Bone marrow (tissue), 2 donors: ENCODE data around the gene CD3G.
"Not testable (repeated sequence)": the region's sequence is repeated elsewhere in the genome, so short reads cannot be mapped to it uniquely, and the experiment has no call there.

Experiments
- DNase-seq, 2 donors: peaks; one replicate each; lab custom pipeline; 2025; lab: John Stamatoyannopoulos, UW

The CD3G gene

GRCh38 chr11:118379497-118379896 is 35.4 kb downstream of the CD3G start:
- DNase-seq, result no peak

- no peak for DNase-seq
These were observed 36.4 kb downstream of the CD3G start for GRCh38 chr11:118380571-118380970.

GRCh38 chr11:118382954-118383353 is 38.8 kb downstream of the CD3G start:
- no peak for DNase-seq

GRCh38 chr11:118383657-118384056 is 39.5 kb downstream of the CD3G start:
- no peak for DNase-seq

- no peak for DNase-seq
These were observed 52.0 kb downstream of the CD3G start for GRCh38 chr11:118396097-118396501.

GRCh38 chr11:118397448-118397847 is 53.3 kb downstream of the CD3G start:
- DNase-seq, result no peak

- no peak for DNase-seq
These were observed 54.8 kb downstream of the CD3G start for GRCh38 chr11:118398791-118399559.

GRCh38 chr11:118401151-118401879 is 57.2 kb downstream of the CD3G start, which contains the start of gene ATP5MG:
TSS of gene ATP5MG (plus strand) at chr11:118401606. CDS start at chr11:118401666, 60 bp downstream.
- DNase-seq, result peak; percentile 93

GRCh38 chr11:118401880-118402590 is 57.9 kb downstream of the CD3G start:
- DNase-seq, result no peak

- not testable (repeated sequence) for DNase-seq
These were observed 58.5 kb downstream of the CD3G start for GRCh38 chr11:118402594-118402993.
